GM12878 (cell line): ENCODE measurements around the gene GPAT2. TPM values are rescaled to one million over a fixed set of nuclear protein-coding genes. Genes with fewer than 3 reads are reported as not detected.
"Not testable (repeated sequence)": the region's sequence is repeated elsewhere in the genome, so short reads cannot be mapped to it uniquely, and the experiment has no call there.

Experiments
- ATAC-seq: fragments of 200-7000 bp; cut with Tn5 transposase; 3 replicates; pipeline ENCODE4 v1.9.1; 2020; ENCODE audit warnings: mild to moderate bottlenecking, moderate library complexity
- BruUV-seq: library from RNA; stranded (reverse); fragments of 400-500 nt; replicated peaks from 2 replicates; lab custom pipeline; 2021; lab: Mats Ljungman, UMichigan
- CTCF ChIA-PET: fragments of 300-600 bp; sonication (Branson Sonifier 250); formaldehyde crosslinking; extraction: SDS; loops from one replicate; lab custom pipeline; 2021; ENCODE audit warnings: inconsistent platforms; lab: Yijun Ruan, JAX
- POLR2A ChIA-PET: fragments of 350-600 bp; formaldehyde crosslinking; extraction: SDS; loops from one replicate; lab custom pipeline; 2021; ENCODE audit warnings: inconsistent platforms; lab: Charles Lee
- RAD21 ChIA-PET: fragments of 300-600 bp; sonication (Branson Sonifier 250); formaldehyde crosslinking; loops from one replicate; lab custom pipeline; 2023; ENCODE audit warnings: antibody characterized with exemption; ENCODE audit not compliant: unreplicated experiment; lab: Charles Lee
- SMC1A ChIA-PET: fragments of 300-600 bp; sonication (Branson Sonifier 250); formaldehyde crosslinking; loops from one replicate; lab custom pipeline; 2023; ENCODE audit not compliant: unreplicated experiment, uncharacterized antibody; lab: Charles Lee
- DNase-seq: peaks from one replicate; pipeline ENCODE4 v3.0.0-alpha.2; 2011; ENCODE audit warnings: low read depth, low spot score
- FAIRE-seq: peaks from 3 replicates; lab custom pipeline; 2011; peaks lifted over from hg19 to GRCh38; lab: Jason Lieb, UNC
- H2AFZ ChIP-seq: 2 replicates; pipeline ENCODE4 v1.6.0; 2011; ENCODE audit warnings: low read depth, low read length, control low read depth; ENCODE audit not compliant: control insufficient read depth
- H3K27ac ChIP-seq: 2 replicates; pipeline ENCODE4 v1.5.1; 2011; ENCODE audit warnings: control low read depth; ENCODE audit not compliant: control insufficient read depth, insufficient read depth
- H3K27me3 ChIP-seq, 2 experiments: replicated peaks in 1 of 2; 2 replicates each; pipeline versions ENCODE4 v1.6.0 to v1.6.1; 2011; ENCODE audit warnings: low read length in 1 of 2; ENCODE audit not compliant: control insufficient read depth in 2 of 2, insufficient read depth in 2 of 2
- H3K36me3 ChIP-seq, 2 experiments: 2 replicates each; pipeline ENCODE4 v1.5.1; 2011; ENCODE audit warnings: low read length in 1 of 2; ENCODE audit not compliant: control insufficient read depth in 2 of 2, insufficient read depth in 2 of 2
- H3K4me1 ChIP-seq: 2 replicates; pipeline ENCODE4 v1.6.1; 2011; ENCODE audit warnings: mild to moderate bottlenecking, low read length, moderate library complexity, mixed read lengths; ENCODE audit not compliant: control insufficient read depth, insufficient read depth
- H3K4me2 ChIP-seq: 2 replicates; pipeline ENCODE4 v1.6.0; 2011; ENCODE audit warnings: control low read depth; ENCODE audit not compliant: control insufficient read depth, insufficient read depth
- H3K4me3 ChIP-seq: fragments of 200-600 bp; sonication (generic); 2 replicates; pipeline ENCODE4 v1.5.1; 2016
- H3K79me2 ChIP-seq: 2 replicates; pipeline ENCODE4 v1.6.0; 2011; ENCODE audit warnings: low read length; ENCODE audit not compliant: control insufficient read depth, insufficient read depth
- H3K9ac ChIP-seq: 2 replicates; pipeline ENCODE4 v1.8.0; 2011; ENCODE audit warnings: low read length, control low read depth, mixed read lengths; ENCODE audit not compliant: control insufficient read depth, insufficient read depth
- H3K9me3 ChIP-seq: replicated peaks from 3 replicates; pipeline ENCODE4 v1.5.1; 2011; ENCODE audit warnings: mild to moderate bottlenecking, low read length; ENCODE audit not compliant: control insufficient read depth, insufficient read depth
- H4K20me1 ChIP-seq: 2 replicates; pipeline ENCODE4 v1.6.0; 2011; ENCODE audit not compliant: control insufficient read depth, insufficient read depth
- WGBS: methylation state at CpG from one replicate; pipeline ENCODE4 v1.1.6; 2016; ENCODE audit warnings: low lambda C conversion rate; ENCODE audit not compliant: insufficient replicate concordance, insufficient coverage; ENCODE audit errors: missing lambda C conversion rate; 5-methylcytosine and 5-hydroxymethylcytosine counted together
- in situ Hi-C: fragments of 300-500 bp; cut with MboI; formaldehyde crosslinking; loops from 9 replicates; pipeline ENCODE4 v1.14.3; 2018; ENCODE audit warnings: mixed read lengths
- intact Hi-C: fragments of 100-400 bp; cut with micrococcal nuclease; formaldehyde crosslinking; loops from one replicate; pipeline ENCODE4 v1.14.2; 2022; ENCODE audit not compliant: unreplicated experiment
- polyA plus RNA-seq, 11 experiments: library from polyadenylated mRNA; depleted of rRNA in 4 of 11; unstranded in 6 of 11; stranded (reverse) in 5 of 11; fragments of >200 nt; fragmentation: Nextera tagmentation in 4 of 11; fragmentation: Illumina TruSeq in 1 of 11; extraction: Ambion mirVana in 4 of 11; extraction: Trizol in 1 of 11; gene quantifications; 1 replicate in 1 of 11; 2 replicates in 10 of 11; pipeline versions ENCODE4 v1.2.1 to v1.2.3, GENCODE V29; 2011 to 2016; ENCODE audit warnings: inconsistent platforms in 2 of 11, missing spikeins in 2 of 11, low read depth in 1 of 11
- total RNA-seq, 4 experiments: library from RNA; depleted of rRNA in 3 of 4; stranded (reverse); fragments of >200 nt in 3 of 4; fragmentation: Illumina TruSeq in 1 of 4; extraction: Trizol in 1 of 4; gene quantifications; 2 replicates each; pipeline versions ENCODE4 v1.2.1 to v1.2.3, GENCODE V29; 2013 to 2021

Gene GPAT2
- total and polyA plus RNA-seq, 10 of the 15 experiments (the other 5 are each of a cell fraction or from before 2014, with no cell fraction given) = 0.04 to 0.05 TPM; not detected in 8

DNA sequence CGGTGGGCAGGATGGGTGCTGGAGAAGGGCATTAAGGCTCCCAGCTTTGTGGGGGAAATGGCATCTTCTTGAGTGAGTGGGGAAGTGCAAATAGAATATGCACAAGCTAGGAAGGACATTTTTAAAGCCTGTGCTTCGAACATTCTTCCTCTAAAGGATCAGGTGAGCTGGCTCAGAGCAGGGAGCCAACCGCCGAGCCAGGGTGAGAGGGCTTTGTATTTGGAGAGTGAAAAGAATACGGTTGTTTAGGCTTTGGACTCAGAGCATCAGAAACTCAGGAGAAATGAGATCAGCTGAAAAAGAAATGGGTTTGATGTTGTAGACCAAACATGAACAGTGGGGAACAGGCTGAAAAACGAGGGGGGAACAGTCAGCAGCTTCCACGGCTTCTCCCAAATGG lies 19.8 kb upstream of the GPAT2 start:
- H4K20me1 ChIP-seq, H3K36me3 ChIP-seq, H3K9ac ChIP-seq, intact Hi-C loops, CTCF ChIA-PET, BruUV-seq, FAIRE-seq, DNase-seq, H3K27ac ChIP-seq, H3K4me2 ChIP-seq, RAD21 ChIA-PET, H3K4me1 ChIP-seq, H3K79me2 ChIP-seq, ATAC-seq, H3K27me3 ChIP-seq, SMC1A ChIA-PET, H3K4me3 ChIP-seq, POLR2A ChIA-PET, H2AFZ ChIP-seq, H3K9me3 ChIP-seq: not testable (repeated sequence)
- WGBS = 55% methylated on average over 6 of the region's 7 CpGs
- in situ Hi-C loops = loop anchor here (25.0 kb wide), 1 partner anchor 1958 kb away; no protein-coding TSS in a partner anchor

DNA sequence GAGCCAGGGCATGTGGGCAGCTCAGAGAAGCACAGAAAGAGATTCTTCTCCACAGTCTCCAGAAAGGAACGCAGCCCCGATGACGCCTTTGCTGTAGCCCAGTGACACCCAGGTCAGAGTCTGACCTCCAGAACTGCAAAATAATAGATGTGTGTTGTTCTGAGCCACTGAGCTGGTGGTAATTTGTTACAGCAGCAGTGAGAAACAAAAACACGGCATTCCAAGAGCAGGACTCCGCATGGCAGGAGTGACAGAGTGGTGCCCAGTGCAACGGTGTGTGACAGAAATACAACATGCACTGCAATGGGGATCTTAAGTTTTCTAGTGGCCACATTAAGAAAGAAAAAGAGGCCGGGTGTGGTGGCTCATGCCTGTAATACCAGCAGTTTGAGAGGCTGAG lies 18.7 kb upstream of the GPAT2 start:
- FAIRE-seq, RAD21 ChIA-PET, H3K4me3 ChIP-seq, DNase-seq, H4K20me1 ChIP-seq, H3K27me3 ChIP-seq, H3K9me3 ChIP-seq, H3K36me3 ChIP-seq, H2AFZ ChIP-seq, H3K4me1 ChIP-seq, H3K27ac ChIP-seq, SMC1A ChIA-PET, H3K4me2 ChIP-seq, BruUV-seq, intact Hi-C loops, H3K79me2 ChIP-seq, ATAC-seq, CTCF ChIA-PET, POLR2A ChIA-PET, H3K9ac ChIP-seq: not testable (repeated sequence)
- in situ Hi-C loops = loop anchor here (25.0 kb wide), 1 partner anchor 1959 kb away; no protein-coding TSS in a partner anchor
- WGBS = 60% methylated on average over 6 of the region's 7 CpGs
